GM18858 (cell line): Measurements from ENCODE around the gene PIK3CD.

Experiments used
- ATAC-seq: cut with Tn5 transposase; IDR thresholded peaks from one replicate; pipeline ENCODE4 v1.9.1; 2021; ENCODE audit not compliant: unreplicated experiment

Gene PIK3CD

GRCh38 chr1:9716404-9717192 lies 65.1 kb downstream of the PIK3CD start:
- ATAC-seq = no peak

GRCh38 chr1:9717193-9718005 lies 65.9 kb downstream of the PIK3CD start:
- no peak for ATAC-seq

GRCh38 chr1:9718006-9718680 lies 66.6 kb downstream of the PIK3CD start:
- ATAC-seq = no peak

GRCh38 chr1:9719978-9720722 lies 68.6 kb downstream of the PIK3CD start:
- ATAC-seq = no peak

- no peak for ATAC-seq
Measured at GRCh38 chr1:9720785-9721605, 69.5 kb downstream of the PIK3CD start.

- ATAC-seq = no peak
Measured at GRCh38 chr1:9721606-9722377, 70.3 kb downstream of the PIK3CD start.

- ATAC-seq = no peak
Measured at GRCh38 chr1:9722378-9722749, 70.8 kb downstream of the PIK3CD start.

GRCh38 chr1:9723068-9723805 lies 71.7 kb downstream of the PIK3CD start:
- ATAC-seq = no peak

GRCh38 chr1:9723926-9724325 lies 72.4 kb downstream of the PIK3CD start:
- no peak for ATAC-seq

GRCh38 chr1:9724706-9725476 lies 73.4 kb downstream of the PIK3CD start:
- ATAC-seq = no peak

- ATAC-seq = no peak
Measured at GRCh38 chr1:9726406-9726805, 74.9 kb downstream of the PIK3CD start.

GRCh38 chr1:9726905-9727595 lies 75.5 kb downstream of the PIK3CD start:
- no peak for ATAC-seq

GRCh38 chr1:9728451-9729295 lies 77.1 kb downstream of the PIK3CD start:
- ATAC-seq = no peak

GRCh38 chr1:9729523-9729922 lies 78.0 kb downstream of the PIK3CD start:
- ATAC-seq = no peak

- no peak for ATAC-seq
Measured at GRCh38 chr1:9730096-9730901, 78.8 kb downstream of the PIK3CD start.
